RWPE2 (cell line): ENCODE measurements around the gene FGF4.

ENCODE experiments used
- ATAC-seq: fragments of 200-7000 bp; cut with Tn5 transposase; 3 replicates; pipeline ENCODE4 v1.9.1; 2021; ENCODE audit warnings: low read depth
- DNase-seq: peaks from one replicate; pipeline ENCODE4 v3.0.0-alpha.2; 2020; ENCODE audit warnings: low spot score
- H3K27ac ChIP-seq: fragments of 450-650 bp; 2 replicates; pipeline ENCODE4 v1.5.1; 2017; ENCODE audit warnings: mild to moderate bottlenecking; ENCODE audit not compliant: poor library complexity, severe bottlenecking
- H3K27me3 ChIP-seq: fragments of 250-450 bp; sonication (Bioruptor Pico); 2 replicates; pipeline ENCODE4 v1.5.1; 2021; ENCODE audit warnings: mild to moderate bottlenecking, moderate library complexity; ENCODE audit not compliant: insufficient read depth, poor library complexity, severe bottlenecking
- H3K36me3 ChIP-seq: fragments of 250-450 bp; sonication (Bioruptor Pico); 2 replicates; pipeline ENCODE4 v1.5.1; 2020; ENCODE audit warnings: low read depth, mild to moderate bottlenecking, moderate library complexity
- H3K4me1 ChIP-seq: fragments of 250-450 bp; sonication (Bioruptor Pico); 2 replicates; pipeline ENCODE4 v1.5.1; 2021; ENCODE audit warnings: mild to moderate bottlenecking, moderate library complexity; ENCODE audit not compliant: insufficient read depth, poor library complexity, severe bottlenecking
- H3K4me3 ChIP-seq: fragments of 250-450 bp; sonication (Bioruptor Pico); 2 replicates; pipeline ENCODE4 v1.5.1; 2021; ENCODE audit warnings: mild to moderate bottlenecking, moderate library complexity; ENCODE audit not compliant: severe bottlenecking
- H3K9me3 ChIP-seq: fragments of 250-450 bp; sonication (Bioruptor Pico); 2 replicates; pipeline ENCODE4 v1.5.1; 2021; ENCODE audit warnings: mild to moderate bottlenecking, moderate library complexity; ENCODE audit not compliant: severe bottlenecking
- CTCF ChIP-seq: fragments of 450-650 bp; IDR thresholded peaks from one replicate; pipeline ENCODE4 v1.5.1; 2017; ENCODE audit warnings: mild to moderate bottlenecking, moderate library complexity; ENCODE audit not compliant: poor library complexity, severe bottlenecking

Gene FGF4

GRCh38 chr11:69808667-69809086 is 33.5 kb upstream of the FGF4 start:
- no peak for TF ChIP-seq CTCF
- Histone ChIP-seq H3K27me3 (peaks cover 11% of the 10 kb centered on the region), H3K36me3 (no peaks in the 10 kb centered on the region), H3K27ac (no peak overlapping the region), H3K9me3 (no peaks in the 10 kb centered on the region), H3K4me3 (no peak overlapping the region), H3K4me1 (no peaks in the 10 kb centered on the region)
- no peak for DNase-seq
- ATAC-seq = no peak

- H3K4me3 ChIP-seq = no peak overlapping the region
- peaks cover 11% of the 10 kb centered on the region for H3K27me3 ChIP-seq
- no peak for TF ChIP-seq CTCF
- no peak overlapping the region for H3K27ac ChIP-seq
- H3K4me1 ChIP-seq = no peaks in the 10 kb centered on the region
- H3K36me3 ChIP-seq = no peaks in the 10 kb centered on the region
- no peak for ATAC-seq
- no peaks in the 10 kb centered on the region for H3K9me3 ChIP-seq
- DNase-seq = no peak
Measured at GRCh38 chr11:69807106-69807815, 32.1 kb upstream of the FGF4 start.

GRCh38 chr11:69804769-69805508 is 29.8 kb upstream of the FGF4 start:
- Histone ChIP-seq H3K27ac (no peak overlapping the region), H3K9me3 (no peaks in the 10 kb centered on the region), H3K4me3 (no peak overlapping the region), H3K36me3 (no peaks in the 10 kb centered on the region), H3K27me3 (peaks cover 10% of the 10 kb centered on the region), H3K4me1 (no peaks in the 10 kb centered on the region)
- no peak for TF ChIP-seq CTCF
- DNase-seq (peak; percentile 26), ATAC-seq (no peak)

GRCh38 chr11:69803604-69804218 is 28.6 kb upstream of the FGF4 start:
- H3K9me3 ChIP-seq = no peaks in the 10 kb centered on the region
- no peak for TF ChIP-seq CTCF
- H3K4me3 ChIP-seq = no peak overlapping the region
- H3K27ac ChIP-seq = no peak overlapping the region
- DNase-seq = no peak
- no peaks in the 10 kb centered on the region for H3K4me1 ChIP-seq
- H3K36me3 ChIP-seq = no peaks in the 10 kb centered on the region
- H3K27me3 ChIP-seq = no peaks in the 10 kb centered on the region
- no peak for ATAC-seq
